ENCODE measurements around the gene ANKRD65.

DNA sequence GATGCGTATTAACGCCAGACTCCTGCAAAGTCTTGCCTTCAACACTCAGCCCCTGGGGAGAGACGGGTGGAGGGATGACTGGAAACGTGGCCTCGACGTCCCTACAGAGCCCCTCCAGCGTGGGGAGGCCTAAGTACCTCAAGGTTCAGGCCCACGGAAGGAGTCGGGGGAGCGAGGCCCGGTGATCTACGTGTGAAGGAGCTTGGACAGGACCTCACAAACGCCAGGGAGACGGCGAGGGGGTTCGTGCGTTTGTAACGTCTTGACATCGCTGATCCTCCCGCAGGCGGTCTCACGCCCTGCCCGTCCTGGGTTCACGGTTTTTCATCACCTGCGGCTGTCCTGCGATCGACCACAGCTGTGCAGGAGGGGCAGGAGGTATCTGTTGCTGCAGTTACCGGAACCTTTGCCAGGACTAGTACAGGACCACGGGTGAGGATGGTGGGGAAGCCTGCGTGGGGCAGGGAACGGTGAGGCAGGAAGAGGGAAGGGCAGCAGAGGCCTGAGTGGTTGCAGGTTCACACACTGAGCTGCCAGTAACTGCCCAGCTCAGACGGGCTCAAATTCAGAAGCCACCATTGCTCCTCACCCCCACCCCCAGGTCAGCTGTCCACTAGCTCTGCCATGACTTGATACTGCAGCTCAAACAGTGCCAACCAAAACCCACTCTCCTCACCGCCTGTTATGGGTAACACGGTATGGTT, 21.1 kb downstream of the ANKRD65 start:
- TF ChIP-seq, protein P1, sequence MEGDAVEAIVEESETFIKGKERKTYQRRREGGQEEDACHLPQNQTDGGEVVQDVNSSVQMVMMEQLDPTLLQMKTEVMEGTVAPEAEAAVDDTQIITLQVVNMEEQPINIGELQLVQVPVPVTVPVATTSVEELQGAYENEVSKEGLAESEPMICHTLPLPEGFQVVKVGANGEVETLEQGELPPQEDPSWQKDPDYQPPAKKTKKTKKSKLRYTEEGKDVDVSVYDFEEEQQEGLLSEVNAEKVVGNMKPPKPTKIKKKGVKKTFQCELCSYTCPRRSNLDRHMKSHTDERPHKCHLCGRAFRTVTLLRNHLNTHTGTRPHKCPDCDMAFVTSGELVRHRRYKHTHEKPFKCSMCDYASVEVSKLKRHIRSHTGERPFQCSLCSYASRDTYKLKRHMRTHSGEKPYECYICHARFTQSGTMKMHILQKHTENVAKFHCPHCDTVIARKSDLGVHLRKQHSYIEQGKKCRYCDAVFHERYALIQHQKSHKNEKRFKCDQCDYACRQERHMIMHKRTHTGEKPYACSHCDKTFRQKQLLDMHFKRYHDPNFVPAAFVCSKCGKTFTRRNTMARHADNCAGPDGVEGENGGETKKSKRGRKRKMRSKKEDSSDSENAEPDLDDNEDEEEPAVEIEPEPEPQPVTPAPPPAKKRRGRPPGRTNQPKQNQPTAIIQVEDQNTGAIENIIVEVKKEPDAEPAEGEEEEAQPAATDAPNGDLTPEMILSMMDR (IDR thresholded peaks at IDR 0.05; ENCODE audit: insufficient read depth, low read depth, low read length) = no peak
- no peak for TF ChIP-seq EZH2 (IDR thresholded peaks at IDR 0.05; ENCODE audit: insufficient read depth, low read length)

Data from astrocyte (in vitro differentiated cells and primary cell).